Activated T-cell treated with anti-CD3 and anti-CD28 coated beads, Interleukin-2, amount 50 U/mL, for 1 hour (primary cell): ENCODE data around the gene PGLYRP4.
"Not testable (repeated sequence)": the region's sequence is repeated elsewhere in the genome, so short reads cannot be mapped to it uniquely, and the experiment has no call there.

Experiments
- DNase-seq: peaks from one replicate; pipeline ENCODE4 v3.0.0-alpha.2; 2020

The PGLYRP4 gene

DNA sequence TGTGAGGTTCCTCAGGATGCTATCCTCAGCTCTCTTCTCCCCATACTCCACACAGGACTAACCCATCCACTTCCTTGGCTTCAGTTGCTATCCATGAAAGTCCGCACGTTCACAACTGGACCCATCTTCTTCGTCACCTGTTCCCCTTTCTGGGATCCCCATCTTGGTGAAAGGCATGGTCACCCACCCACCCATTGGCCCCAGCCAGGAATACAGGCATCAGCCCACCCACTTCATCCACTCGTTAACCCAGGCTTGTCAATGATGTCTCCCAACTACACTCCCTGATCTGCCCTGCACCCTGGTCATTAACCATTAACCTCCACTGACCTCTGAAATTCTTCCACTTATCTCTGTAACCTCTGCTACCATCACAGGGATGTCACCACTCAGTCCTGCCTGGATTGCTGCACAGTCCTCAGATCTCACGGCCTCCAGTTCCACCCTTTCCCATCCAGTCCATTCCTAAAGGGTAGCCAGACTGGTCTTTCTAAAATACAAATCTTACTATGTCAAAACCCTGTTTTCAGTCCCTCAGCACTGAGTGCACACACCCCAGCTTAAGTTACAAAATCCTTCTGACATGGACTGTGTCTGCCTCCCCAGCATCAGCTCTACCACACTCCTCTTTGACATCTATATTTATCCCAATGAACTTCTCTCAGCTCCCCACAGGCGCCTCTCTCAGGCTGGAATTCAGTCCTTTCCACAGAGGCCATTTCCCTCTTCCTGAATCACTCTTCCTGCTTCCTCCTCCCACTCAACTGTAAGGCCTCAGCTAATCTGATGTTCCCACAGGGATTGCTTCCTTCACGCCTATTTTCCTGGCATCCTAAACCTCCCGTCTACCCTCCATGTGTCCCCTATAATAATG, 10.4 kb downstream of the PGLYRP4 start:
- no peak for DNase-seq

DNA sequence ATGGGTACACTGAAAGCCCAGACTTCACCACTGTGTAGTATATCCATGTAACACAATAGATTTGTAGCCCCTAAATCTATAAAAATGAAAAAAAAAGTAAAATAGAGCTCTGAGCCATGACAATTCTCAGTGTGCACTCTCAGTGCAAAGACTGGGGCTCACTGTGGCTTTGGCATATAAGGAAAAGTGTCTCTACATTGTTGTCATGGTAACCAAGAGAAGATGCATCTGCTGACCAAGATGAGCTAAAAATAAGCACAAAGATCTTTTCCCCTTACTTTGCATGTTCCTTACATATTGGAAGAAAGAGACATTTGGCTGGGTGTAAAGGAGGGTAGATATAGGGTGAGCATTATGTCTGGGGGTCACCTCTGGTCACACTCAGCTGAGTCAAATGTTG, 12.0 kb downstream of the PGLYRP4 start:
- DNase-seq: no peak

DNA sequence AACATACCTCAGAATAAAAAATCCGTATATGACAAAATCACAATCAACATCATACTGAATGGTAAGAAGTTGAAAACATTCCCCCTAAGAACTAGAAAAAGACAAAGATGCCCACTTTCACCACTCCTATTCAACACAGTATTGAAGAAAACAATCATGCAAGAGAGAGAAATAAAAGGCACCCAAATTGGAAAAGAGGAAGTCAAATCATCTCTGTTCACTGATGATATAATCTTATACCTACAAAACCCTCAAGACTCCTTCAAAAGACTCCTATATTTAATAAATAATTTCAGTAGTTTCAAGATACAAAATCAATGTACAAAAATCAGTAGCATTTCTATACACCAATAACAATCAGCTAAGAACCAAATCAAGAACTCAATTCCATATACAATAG, 14.7 kb downstream of the PGLYRP4 start:
- DNase-seq: no peak

DNA sequence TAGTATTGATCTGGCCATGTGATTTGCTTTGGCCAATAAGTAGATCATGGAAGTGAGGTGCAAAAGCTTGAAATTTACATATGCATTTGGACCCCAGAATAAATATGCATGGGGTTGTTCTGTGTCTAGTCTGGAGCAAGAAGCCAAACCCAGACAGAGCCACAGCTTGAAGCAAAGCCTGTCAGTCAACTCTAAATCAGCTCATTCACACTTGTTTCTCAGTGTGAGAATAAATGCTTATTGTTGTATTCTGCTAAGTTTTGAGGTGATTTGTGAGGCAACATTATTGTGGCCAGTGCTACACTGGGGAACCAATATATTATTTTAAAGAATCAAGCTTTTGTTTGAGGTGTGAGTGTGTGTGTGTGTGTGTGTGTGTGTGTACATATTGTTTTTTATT, 23.7 kb downstream of the PGLYRP4 start:
- no peak for DNase-seq

DNA sequence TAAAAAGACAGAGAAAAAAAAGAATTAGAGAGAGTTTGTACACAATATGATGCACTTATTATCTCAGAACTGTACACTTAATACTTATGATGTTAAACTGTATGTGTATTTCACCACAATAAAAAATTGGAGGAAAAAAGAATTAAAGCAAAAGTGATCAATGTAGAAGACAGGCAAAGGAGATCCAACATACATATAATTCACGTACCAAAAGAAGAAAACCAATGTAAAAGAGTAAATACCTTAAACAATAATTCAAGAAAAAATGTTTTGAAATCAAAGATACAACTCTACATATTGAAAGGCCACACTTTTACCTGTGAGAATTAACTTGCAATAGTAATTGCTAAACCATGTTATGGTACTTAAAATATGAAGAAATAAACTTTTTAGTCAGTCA, 26.1 kb downstream of the PGLYRP4 start:
- DNase-seq: no peak

DNA sequence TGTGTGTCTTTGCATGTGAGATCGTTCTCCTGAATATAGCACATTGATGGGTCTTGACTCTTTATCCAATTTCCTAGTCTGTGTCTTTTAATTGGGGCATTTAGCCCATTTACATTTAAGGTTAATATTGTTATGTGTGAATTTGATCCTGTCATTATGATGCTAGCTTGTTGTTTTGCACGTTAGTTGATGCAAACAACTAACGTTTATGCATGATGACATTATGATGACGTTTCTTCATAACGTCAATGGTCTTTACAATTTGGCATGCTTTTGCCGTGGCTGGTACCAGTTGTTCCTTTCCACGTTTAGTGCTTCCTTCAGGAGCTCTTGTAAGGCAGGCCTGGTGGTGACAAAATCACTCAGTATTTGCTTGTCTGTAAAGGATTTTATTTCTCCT, 30.5 kb downstream of the PGLYRP4 start:
- not testable (repeated sequence) for DNase-seq

DNA sequence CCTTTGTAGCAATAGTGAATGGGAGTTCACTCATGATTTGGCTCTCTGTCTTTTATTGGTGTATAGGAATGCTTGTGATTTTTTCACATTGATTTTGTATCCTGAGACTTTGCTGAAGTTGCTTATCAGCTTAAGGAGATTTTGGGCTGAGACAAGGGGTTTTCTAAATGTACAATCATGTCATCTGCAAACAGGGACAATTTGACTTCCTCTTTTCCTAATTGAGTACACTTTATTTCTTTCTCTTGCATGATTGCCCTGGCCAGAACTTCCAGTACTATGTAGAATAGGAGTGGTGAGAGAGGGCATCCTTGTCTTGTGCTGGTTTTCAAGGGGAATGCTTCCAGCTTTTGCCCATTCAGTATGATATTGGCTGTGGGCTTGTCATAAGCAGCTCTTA, 32.6 kb downstream of the PGLYRP4 start:
- DNase-seq: not testable (repeated sequence)

DNA sequence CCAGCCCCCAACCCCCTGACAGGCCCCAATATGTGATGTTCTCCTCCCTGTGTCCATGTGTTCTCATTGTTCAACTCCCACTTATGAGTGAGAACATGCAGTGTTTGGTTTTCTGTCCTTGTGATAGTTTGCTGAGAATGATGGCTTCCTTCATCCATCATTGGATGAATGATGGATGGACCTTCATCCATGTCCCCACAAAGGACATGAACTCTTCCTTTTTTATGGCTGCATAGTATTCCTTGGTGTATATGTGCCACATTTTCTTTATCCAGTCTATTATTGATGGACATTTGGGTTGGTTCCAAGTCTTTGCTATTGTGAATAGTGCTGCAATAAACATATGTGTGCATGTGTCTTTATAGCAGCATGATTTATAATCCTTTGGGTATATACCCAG, 34.3 kb downstream of the PGLYRP4 start:
- not testable (repeated sequence) for DNase-seq

DNA sequence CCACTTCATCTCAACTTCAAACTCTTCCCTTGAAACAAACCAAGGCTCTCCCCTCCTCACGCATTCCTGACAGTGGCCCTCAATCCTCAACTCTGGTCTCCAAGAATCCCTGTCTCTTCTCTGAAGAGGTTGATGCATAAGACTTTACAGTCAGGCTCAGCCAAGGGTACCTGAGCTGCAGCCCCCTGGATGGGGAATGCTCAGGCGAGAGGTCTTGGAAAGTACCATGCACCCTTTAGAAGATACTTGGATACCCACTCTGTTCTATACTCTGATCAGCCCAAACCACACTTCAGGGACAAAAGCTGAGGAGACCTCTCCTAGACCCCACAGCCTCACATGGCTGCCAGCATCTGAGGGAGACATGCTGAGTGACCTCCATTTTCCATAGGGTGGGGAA, 35.4 kb downstream of the PGLYRP4 start:
- DNase-seq: no peak

DNA sequence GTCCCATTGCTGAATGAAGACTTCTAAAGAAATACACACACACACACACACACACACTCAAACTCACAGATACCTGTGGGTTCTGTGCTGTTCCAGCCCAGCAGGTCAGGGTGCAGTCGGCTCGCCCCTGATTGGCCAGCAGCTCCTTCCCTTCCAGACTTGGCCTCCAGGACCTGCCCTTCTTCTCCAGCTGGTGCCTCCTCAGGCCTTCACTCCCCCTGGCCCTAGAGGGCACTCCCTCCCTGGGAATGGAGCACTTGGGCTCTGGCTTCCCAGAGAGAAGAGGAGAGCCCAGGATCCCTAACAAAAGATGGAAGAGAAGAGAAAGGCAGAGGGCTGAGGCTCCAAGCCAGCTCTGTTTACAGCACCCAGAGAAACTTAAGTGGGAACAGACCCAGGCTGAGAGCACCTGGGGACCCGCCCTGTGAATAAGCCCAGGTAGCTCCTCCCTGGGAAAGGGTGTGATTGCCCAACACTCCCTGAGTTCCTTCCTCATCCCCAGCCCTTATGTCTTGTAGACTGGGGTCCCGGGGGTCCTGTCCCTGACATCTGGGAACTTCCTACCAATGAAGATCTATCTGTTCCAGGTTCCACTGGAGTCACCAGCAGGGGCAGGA, 36.0 kb downstream of the PGLYRP4 start, which contains the start of gene PGLYRP3:
PGLYRP3 (minus strand) TSS at position 383 of the 617 bp plus-strand sequence. CDS start 2,287 bp downstream, outside the sequence.
- DNase-seq: no peak

DNA sequence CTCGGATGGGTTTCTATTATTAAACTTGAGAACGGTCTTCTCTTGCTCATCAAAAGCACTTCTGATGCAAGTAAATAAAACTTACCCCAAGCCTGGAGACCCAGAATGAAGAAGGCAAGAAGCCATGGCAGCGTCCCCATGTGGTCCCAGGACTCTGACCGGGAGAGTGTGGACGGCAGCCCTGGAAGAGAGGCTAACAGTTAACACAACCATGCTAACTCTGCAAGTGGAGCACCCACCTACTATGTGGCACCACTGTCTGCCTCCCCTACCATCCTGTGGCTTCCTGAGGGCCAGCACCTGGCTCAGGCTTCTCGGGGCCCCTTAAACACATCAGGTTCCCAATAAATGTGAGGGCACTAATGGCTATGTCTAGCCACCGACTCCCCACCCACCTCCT, 38.1 kb downstream of the PGLYRP4 start:
- no peak for DNase-seq

DNA sequence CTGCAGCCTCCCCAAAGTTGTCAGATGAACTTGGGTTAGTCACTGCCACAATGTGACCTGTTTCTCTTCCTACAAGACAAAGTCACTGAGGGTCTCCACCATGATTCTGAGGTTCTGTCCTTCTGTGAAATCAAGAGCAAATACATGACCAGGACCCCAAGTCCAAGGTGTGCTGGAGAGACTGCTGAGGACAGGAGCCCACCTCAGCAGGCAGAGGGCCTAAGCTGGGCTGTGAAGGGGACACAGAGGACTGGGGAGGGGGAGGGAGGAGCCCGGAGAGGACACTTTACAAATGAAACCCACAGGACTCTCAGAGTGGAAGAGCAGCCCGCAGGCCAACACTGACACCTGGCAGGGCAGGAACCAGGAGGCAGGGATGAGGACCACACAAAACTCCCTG, 39.2 kb downstream of the PGLYRP4 start:
- DNase-seq: no peak

DNA sequence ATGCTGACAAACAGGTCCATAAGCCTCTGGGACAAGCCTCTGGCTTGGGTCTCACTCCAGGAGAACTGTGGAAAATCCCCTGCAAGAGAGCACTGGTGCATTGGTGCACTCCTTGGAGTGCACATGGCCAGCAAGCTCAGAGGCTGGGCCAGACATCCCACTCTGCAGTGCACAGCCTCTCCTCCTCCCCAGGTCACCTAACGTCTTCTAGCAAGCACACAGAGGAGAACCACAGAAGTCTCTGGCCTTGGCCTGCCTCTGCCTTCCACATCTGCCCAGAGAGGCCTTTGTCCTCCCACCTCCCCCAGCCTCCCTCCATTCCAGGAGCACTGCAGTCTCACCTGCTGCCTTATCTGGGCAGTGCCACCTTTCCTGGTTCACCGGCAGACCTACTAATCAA, 40.1 kb downstream of the PGLYRP4 start:
- DNase-seq: no peak

DNA sequence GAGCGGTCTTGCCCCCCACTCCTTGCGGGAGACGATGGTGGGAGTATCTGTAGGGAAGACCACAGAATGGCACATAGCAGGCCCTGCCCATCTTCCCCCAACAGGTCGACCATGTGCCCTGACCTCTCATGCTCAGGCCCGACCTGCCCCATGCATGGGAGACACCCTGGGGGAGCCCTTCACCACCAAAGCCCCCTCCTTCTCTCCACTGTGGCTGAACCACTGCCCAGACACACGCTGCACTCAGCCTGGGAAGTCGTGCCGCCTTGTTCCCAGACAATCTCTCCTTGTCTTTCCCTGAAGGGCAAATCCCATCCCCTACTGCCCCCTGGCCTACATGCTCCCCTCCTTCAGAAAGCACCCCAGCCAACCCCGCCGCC, 41.4 kb downstream of the PGLYRP4 start:
- DNase-seq: no peak

DNA sequence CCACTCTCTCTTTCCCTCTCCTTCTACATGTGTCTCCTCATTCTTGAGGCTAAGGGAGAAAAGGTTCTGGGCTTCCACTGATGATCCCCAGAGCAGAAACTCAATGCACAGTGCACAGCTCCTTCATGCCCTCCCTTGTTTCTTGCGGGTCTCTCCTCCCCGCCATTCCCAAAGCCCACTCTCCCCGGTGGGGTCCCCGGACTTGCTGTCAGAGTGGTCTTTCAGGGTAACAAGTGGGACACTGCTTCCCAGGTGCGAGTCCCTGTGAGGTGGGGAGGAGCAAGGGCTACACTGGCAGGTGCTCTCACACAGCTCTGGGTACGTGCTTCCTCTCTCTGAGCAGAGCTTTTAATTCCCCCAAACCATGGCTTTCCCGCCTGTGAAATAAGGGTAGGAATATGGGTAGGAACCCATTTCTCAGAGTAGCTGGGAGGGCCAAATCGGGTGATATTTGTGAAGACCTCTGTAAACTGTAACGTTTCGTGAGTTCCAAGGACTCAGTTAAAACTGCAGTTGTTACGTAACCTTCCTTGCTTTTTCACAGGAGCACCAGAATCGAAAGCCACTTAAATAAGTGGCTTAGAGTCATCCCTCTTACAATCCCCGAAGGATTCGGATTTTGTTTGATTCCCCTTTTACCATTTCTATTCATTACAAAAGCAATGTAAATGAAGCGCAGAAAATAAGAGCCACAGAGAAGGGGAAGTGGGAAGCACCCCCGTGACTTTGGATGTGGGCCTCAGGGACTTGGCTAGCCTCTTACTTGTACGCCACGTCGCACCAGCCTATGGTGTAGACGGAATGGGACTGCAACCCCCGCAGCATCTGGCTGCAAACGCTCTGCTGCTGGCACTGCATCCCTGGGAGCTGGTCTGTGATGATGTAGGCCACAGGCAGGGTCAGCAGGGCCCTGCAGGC, 42.1 kb downstream of the PGLYRP4 start:
- DNase-seq: no peak

DNA sequence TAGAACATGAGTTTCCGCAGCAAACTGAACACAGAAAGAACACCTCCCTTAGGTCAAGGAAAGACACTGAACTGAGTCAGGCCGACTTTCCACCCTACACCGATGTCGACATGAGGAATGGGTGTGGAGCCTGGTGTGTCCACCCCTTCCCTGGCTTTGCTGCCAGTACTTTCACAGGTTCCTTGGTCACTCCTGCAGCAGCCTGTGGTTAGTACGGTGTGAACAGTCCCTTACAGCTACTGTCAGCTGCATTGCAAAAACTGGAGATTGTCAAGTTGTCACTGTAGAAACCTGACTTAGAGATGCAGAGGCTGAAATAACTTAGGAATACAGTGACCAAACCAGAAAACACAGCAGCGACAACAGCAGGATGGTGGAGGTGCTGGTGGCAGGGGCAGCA, 43.0 kb downstream of the PGLYRP4 start:
- DNase-seq: no peak

DNA sequence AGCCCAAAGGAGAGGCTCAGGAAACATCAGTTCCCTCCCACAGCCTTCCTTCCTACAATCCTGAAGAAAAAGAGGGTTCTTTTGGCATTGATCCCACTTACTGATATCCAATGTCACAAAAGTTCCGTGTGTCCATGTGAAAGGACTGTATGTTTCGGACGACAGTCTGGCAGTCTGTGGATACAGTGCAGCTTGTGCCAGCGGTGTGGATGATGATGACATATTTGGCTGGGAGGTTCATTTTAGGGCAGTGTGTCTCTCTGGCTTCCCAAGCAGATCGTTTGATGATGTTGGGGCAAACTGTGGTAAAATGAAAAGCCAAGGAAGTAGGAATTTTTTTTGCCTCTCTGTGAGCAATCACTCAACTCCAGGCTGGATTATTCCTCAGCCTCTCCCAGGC, 46.3 kb downstream of the PGLYRP4 start:
- no peak for DNase-seq

DNA sequence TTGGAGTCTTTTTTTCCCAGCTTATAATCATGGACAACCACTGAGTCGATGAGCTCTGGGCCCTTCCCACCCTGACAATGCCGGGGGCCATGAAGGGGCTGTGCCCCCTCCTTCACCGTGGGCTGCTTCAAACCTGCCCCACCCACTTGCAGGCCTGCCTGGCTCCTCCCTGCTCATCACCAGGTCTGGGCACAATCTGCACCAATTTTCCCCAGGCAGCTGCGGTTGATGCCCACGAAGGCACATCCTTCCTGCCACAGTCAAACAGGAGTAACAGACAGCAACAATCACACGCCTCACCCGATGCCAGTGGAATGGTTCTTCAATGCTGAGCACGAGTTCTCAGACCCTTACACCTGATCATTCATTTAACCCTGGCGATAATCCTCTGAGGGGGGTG, 54.8 kb downstream of the PGLYRP4 start:
- DNase-seq: no peak

DNA sequence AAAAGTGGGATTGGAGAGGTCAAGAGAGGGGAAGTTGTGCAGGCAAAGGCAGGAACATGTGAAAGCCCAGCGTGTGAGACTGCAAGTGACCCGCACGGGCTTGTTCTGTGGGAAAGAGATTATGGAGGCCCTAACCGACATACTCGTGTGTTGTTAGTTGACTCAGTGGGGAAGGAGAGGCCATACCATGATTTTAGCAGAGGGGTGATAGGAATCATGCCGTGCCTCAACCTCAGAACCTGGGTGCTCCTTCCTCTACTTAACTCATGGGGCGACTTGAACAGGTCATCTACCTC, 55.2 kb downstream of the PGLYRP4 start:
- no peak for DNase-seq

DNA sequence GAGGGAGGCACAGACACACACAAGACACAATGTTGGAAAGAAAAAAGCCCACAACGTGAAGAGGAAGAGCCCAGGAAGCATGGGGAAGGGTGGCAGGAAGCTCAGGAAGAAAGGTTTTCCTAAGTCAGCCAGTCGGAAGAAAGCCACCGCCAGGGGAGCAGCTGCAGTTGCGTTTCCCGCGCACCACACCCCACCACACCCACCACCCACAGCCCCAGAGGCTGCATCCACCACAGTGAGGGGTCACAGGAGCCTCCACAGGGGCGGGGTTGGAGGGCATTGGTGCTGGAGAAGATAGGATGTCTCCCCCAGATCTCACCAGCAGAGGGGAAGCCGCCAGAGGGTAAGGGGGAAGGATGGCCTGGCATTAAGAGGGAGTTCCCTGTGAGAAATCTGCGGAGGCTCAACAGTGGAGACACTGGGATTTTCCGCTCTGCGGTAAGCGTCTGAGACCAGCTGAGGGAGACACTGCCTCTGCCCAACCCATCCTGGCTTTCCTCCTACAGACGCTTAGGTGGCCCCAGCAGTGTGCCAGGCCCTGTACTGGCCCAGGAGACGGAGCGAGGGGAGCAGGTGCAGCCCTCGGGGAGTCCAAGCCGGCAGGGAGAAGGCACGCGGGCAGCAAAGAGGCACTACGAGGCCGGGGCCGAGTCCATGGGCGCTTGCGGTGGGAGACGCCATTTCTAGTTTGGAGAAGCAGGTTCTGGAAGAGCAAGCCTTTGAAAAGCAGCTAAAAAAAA, 55.7 kb downstream of the PGLYRP4 start:
- no peak for DNase-seq

DNA sequence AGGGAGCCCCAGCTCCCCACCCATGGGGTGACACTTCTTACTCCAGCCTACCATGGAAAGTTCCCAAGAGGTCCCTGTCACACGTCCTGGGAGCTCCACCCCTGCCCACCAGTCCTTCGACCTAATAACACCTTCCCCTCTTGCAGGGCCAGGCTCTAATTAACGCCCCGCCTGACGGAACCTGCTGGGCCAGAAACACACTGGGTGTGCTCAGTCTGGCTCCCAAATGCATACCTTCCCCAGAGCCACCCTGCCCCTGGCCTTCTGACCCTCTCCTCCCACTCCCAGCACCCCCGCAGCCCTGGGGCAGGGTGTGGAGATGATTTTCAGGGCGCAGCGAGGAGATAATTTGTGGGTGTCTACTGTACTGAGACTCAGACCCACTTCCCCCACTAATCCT, 56.5 kb downstream of the PGLYRP4 start:
- no peak for DNase-seq

DNA sequence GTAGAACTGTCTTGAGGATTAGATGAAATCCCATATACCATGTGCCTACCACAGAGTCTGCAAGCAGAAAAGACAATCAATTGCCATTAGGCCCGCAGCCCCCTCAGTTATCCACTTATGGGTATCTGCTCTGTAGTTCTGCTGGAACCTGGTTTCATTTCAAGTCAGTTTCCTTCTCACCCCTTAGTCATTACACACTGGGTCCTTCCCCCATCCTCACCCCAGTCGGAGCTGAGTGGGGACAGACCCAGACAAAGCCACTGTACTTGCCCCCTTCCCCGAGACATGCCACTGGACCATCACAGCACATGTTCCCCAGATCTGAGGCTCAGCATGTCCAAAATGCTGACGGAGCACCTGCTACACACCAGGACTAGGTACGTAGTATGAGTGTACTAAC, 57.1 kb downstream of the PGLYRP4 start:
- no peak for DNase-seq
